NCI-H2029 treated with DMSO at 0.1 percent for 48 hours (cell line): ENCODE results near the gene SNX19.
A peak's percentile ranks its signal among the peaks of the same experiment; 100 is the strongest.
"Not testable (repeated sequence)": the region's sequence is repeated elsewhere in the genome, so short reads cannot be mapped to it uniquely, and the experiment has no call there.

Experiments
- DNase-seq: peaks from one replicate; lab custom pipeline; 2025; lab: John Stamatoyannopoulos, UW

SNX19 gene

GRCh38 chr11:130872981-130873380 lies 43.3 kb downstream of the SNX19 start:
- no peak for DNase-seq

GRCh38 chr11:130872513-130872912 lies 43.8 kb downstream of the SNX19 start:
- DNase-seq = no peak

GRCh38 chr11:130872102-130872501 lies 44.2 kb downstream of the SNX19 start:
- no peak for DNase-seq

- DNase-seq = no peak
Measured at GRCh38 chr11:130871616-130872015, 44.7 kb downstream of the SNX19 start.

- no peak for DNase-seq
Measured at GRCh38 chr11:130868721-130869390, 47.4 kb downstream of the SNX19 start.

GRCh38 chr11:130868086-130868710 lies 48.1 kb downstream of the SNX19 start:
- DNase-seq = no peak

GRCh38 chr11:130866831-130867230 lies 49.4 kb downstream of the SNX19 start:
- DNase-seq = no peak

GRCh38 chr11:130865774-130866114 lies 50.5 kb downstream of the SNX19 start:
- no peak for DNase-seq

- DNase-seq = no peak
Measured at GRCh38 chr11:130865091-130865773, 51.0 kb downstream of the SNX19 start.

GRCh38 chr11:130861902-130862860 lies 54.1 kb downstream of the SNX19 start:
- peak; percentile 68 for DNase-seq

GRCh38 chr11:130861283-130861682 lies 55.0 kb downstream of the SNX19 start:
- no peak for DNase-seq

- no peak for DNase-seq
Measured at GRCh38 chr11:130859886-130860285, 56.4 kb downstream of the SNX19 start.

GRCh38 chr11:130858215-130858614 lies 58.1 kb downstream of the SNX19 start:
- DNase-seq = peak; percentile 21

GRCh38 chr11:130855707-130856106 lies 60.6 kb downstream of the SNX19 start:
- not testable (repeated sequence) for DNase-seq

- DNase-seq = no peak
Measured at GRCh38 chr11:130854483-130854882, 61.8 kb downstream of the SNX19 start.

- no peak for DNase-seq
Measured at GRCh38 chr11:130852589-130852988, 63.7 kb downstream of the SNX19 start.

- DNase-seq = no peak
Measured at GRCh38 chr11:130850185-130850944, 65.9 kb downstream of the SNX19 start.

- DNase-seq = no peak
Measured at GRCh38 chr11:130849215-130849568, 67.1 kb downstream of the SNX19 start.

- DNase-seq = no peak
Measured at GRCh38 chr11:130848361-130849214, 67.7 kb downstream of the SNX19 start.

- DNase-seq = no peak
Measured at GRCh38 chr11:130847517-130847916, 68.8 kb downstream of the SNX19 start.

- DNase-seq = no peak
Measured at GRCh38 chr11:130846606-130847005, 69.7 kb downstream of the SNX19 start.
